22Rv1 (cell line): Measurements from ENCODE around the gene HMGN4.

ENCODE experiments used
- CTCF ChIP-seq: fragments of 450-650 bp; IDR thresholded peaks from 2 replicates; pipeline ENCODE4 v1.5.1; 2017; ENCODE audit warnings: mild to moderate bottlenecking
- ZFX ChIP-seq: fragments of 450-650 bp; IDR thresholded peaks from 2 replicates; pipeline ENCODE4 v1.6.1; 2017; ENCODE audit warnings: antibody characterized with exemption, borderline replicate concordance

- TF ChIP-seq CTCF (no peak), ZFX (no peak)
Observed at GRCh38 chr6:26507658-26508057, 30.5 kb upstream of the HMGN4 start.
